ENCODE measurements around the gene USP6NL.

DNA sequence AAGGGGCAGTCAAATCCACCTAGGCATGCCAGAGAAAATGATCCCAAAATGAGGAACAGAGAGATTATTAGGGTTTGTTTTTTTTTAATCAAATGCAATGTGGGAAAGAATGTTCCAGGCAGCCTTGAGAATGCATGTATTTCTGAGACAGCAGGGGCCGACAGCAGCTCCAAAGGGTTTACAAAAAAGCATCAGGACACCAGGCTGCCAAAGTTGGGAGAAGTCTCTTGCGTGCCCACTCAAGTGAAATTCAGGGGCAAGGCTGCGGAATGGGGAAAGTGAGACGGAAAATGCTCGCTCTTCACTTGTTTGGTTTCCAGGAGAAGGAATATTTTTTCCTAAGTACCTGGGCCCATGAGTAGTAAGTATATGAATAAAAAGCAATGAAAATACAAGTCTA, 101.2 kb downstream of the USP6NL start:
- TF ChIP-seq GTF2I (CRISPR knock-in tag; conservative IDR thresholded peaks at IDR 0.05) (no peak), TEAD1 (CRISPR knock-in tag; IDR thresholded peaks at IDR 0.05) (no peak), NR3C1 (CRISPR knock-in tag; conservative IDR thresholded peaks at IDR 0.05; ENCODE audit: low read depth) (no peak), JUN (CRISPR knock-in tag; IDR thresholded peaks at IDR 0.05) (no peak), GRHL2 (CRISPR knock-in tag; IDR thresholded peaks at IDR 0.05; ENCODE audit: insufficient replicate concordance, severe bottlenecking) (no peak), NFYB (CRISPR knock-in tag; conservative IDR thresholded peaks at IDR 0.05; ENCODE audit: low read depth) (no peak)
- TF ChIP-seq, protein P1, sequence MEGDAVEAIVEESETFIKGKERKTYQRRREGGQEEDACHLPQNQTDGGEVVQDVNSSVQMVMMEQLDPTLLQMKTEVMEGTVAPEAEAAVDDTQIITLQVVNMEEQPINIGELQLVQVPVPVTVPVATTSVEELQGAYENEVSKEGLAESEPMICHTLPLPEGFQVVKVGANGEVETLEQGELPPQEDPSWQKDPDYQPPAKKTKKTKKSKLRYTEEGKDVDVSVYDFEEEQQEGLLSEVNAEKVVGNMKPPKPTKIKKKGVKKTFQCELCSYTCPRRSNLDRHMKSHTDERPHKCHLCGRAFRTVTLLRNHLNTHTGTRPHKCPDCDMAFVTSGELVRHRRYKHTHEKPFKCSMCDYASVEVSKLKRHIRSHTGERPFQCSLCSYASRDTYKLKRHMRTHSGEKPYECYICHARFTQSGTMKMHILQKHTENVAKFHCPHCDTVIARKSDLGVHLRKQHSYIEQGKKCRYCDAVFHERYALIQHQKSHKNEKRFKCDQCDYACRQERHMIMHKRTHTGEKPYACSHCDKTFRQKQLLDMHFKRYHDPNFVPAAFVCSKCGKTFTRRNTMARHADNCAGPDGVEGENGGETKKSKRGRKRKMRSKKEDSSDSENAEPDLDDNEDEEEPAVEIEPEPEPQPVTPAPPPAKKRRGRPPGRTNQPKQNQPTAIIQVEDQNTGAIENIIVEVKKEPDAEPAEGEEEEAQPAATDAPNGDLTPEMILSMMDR (IDR thresholded peaks at IDR 0.05): no peak
- TF ChIP-seq, protein P2, sequence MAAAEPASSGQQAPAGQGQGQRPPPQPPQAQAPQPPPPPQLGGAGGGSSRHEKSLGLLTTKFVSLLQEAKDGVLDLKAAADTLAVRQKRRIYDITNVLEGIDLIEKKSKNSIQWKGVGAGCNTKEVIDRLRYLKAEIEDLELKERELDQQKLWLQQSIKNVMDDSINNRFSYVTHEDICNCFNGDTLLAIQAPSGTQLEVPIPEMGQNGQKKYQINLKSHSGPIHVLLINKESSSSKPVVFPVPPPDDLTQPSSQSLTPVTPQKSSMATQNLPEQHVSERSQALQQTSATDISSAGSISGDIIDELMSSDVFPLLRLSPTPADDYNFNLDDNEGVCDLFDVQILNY (CRISPR knock-in tag; IDR thresholded peaks at IDR 0.05): no peak
- TF ChIP-seq, protein P3, sequence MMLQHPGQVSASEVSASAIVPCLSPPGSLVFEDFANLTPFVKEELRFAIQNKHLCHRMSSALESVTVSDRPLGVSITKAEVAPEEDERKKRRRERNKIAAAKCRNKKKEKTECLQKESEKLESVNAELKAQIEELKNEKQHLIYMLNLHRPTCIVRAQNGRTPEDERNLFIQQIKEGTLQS (CRISPR knock-in tag; conservative IDR thresholded peaks at IDR 0.05): no peak
